PFSK-1 (cell line): ENCODE data around the gene WASL.

Experiments used
- FOXP2 ChIP-seq: optimal IDR thresholded peaks from 2 replicates; pipeline ENCODE3; 2011; ENCODE audit warnings: borderline replicate concordance, control low read depth, inconsistent platforms; ENCODE audit not compliant: insufficient read depth; ENCODE audit errors: extremely low read length, extremely low read depth
- POLR2AphosphoS5 ChIP-seq: IDR thresholded peaks from 2 replicates; pipeline ENCODE4 v1.6.1; 2012; ENCODE audit warnings: low read depth, mild to moderate bottlenecking, control low read depth, low read length, moderate library complexity
- SIN3A ChIP-seq: IDR thresholded peaks from 2 replicates; pipeline ENCODE4 v1.6.1; 2012; ENCODE audit warnings: mild to moderate bottlenecking, low read length, moderate library complexity, borderline replicate concordance; ENCODE audit not compliant: insufficient read depth
- TAF1 ChIP-seq: IDR thresholded peaks from 2 replicates; pipeline ENCODE4 v1.6.1; 2012; ENCODE audit warnings: low read length, control low read depth, borderline replicate concordance; ENCODE audit not compliant: insufficient read depth
- TF ChIP-seq, protein P1 (sequence below), 2 experiments: IDR thresholded peaks; 2 replicates each; pipeline versions ENCODE4 v1.6.1 to v1.8.0; 2011 to 2012; ENCODE audit warnings: low read depth in 2 of 2, low read length in 2 of 2, control low read depth in 1 of 2, inconsistent platforms in 1 of 2, mild to moderate bottlenecking in 1 of 2, moderate library complexity in 1 of 2; ENCODE audit not compliant: insufficient read depth in 1 of 2

The WASL gene

DNA sequence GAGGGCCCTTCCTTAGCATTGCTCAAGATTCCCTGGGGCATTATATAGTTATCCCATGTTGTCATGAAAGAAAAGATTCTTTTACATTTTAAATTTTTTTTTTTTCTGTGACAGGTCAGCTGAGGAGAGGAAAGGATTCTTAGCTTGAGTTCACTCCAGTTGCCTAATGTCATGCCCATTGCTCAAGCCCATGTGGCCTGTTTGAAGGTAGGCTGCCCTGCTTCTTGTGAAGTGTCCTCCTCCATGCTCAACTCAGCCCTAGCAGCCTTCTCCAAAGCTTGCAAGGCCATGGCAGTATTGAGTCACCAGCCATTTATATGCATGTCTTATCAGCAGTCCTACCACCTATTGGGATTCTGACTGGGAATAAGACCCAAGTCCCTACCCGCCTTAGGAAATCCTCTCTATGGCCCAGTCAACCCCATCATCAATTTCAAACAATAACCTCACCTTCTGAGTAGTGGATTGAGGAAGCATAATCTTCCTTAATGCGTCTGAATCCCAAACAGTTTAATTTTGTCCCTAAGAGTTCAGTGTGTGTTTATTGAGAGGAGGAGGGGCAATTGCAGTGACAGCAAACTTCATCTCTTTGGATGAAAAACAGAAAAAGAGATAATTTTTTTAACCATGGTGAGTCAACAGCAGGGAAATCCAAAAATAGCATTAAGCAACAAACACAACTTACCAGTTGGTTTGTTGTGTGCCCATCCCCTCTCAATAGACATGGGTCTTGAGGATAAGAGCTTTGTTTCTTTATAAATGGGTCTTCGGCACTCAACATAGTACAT lies 38.6 kb upstream of the WASL start:
- TF ChIP-seq FOXP2 = no peak
- TF ChIP-seq SIN3A = no peak
- TF ChIP-seq, protein P1, sequence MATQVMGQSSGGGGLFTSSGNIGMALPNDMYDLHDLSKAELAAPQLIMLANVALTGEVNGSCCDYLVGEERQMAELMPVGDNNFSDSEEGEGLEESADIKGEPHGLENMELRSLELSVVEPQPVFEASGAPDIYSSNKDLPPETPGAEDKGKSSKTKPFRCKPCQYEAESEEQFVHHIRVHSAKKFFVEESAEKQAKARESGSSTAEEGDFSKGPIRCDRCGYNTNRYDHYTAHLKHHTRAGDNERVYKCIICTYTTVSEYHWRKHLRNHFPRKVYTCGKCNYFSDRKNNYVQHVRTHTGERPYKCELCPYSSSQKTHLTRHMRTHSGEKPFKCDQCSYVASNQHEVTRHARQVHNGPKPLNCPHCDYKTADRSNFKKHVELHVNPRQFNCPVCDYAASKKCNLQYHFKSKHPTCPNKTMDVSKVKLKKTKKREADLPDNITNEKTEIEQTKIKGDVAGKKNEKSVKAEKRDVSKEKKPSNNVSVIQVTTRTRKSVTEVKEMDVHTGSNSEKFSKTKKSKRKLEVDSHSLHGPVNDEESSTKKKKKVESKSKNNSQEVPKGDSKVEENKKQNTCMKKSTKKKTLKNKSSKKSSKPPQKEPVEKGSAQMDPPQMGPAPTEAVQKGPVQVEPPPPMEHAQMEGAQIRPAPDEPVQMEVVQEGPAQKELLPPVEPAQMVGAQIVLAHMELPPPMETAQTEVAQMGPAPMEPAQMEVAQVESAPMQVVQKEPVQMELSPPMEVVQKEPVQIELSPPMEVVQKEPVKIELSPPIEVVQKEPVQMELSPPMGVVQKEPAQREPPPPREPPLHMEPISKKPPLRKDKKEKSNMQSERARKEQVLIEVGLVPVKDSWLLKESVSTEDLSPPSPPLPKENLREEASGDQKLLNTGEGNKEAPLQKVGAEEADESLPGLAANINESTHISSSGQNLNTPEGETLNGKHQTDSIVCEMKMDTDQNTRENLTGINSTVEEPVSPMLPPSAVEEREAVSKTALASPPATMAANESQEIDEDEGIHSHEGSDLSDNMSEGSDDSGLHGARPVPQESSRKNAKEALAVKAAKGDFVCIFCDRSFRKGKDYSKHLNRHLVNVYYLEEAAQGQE (IDR thresholded peaks at IDR 0.05; ENCODE audit: insufficient read depth in 1 of 2, low read depth in 2 of 2, low read length in 2 of 2) = no peak
- no peak for TF ChIP-seq TAF1
- TF ChIP-seq POLR2AphosphoS5 = no peak

DNA sequence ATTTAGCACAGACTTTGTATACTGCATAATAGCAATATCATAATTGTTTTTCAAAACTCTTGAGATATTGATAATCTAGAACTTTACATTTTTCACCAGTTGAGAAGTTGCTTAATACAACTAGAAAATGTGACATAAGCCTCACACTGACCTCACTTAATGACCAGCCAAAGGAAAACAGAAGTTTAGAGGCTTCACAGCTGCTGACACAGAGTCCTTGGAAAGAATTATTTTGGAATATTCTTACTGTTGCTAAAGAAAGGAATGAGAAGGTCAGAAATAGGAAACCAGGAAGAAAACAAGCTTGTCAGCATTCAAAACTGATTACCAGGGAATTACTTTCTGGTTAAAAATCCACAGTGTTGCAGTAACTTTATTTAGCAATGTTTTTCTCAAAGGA lies 35.5 kb upstream of the WASL start:
- TF ChIP-seq SIN3A (no peak), TAF1 (no peak), FOXP2 (no peak), POLR2AphosphoS5 (no peak)
- TF ChIP-seq, protein P1 (IDR thresholded peaks at IDR 0.05; ENCODE audit: insufficient read depth in 1 of 2, low read depth in 2 of 2, low read length in 2 of 2) = no peak

DNA sequence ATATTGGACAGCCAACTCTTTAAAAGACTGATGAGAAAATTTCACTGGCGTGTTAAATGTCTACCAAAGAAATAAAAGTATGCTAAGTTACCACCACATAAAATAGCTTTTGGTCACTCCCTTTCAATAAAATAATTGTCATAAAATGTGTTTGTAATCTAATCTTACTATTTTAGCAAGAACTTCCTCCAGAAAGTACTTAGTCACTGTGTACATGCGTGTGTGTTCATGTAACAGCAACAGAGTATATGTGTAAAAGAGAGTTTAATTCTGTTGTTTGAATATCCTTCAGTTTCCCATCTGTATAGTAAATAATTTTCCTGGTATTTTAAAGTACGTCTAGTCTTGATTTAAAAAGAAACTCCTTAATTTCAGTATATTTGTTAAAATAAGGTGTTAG lies 35.0 kb upstream of the WASL start:
- no peak for TF ChIP-seq POLR2AphosphoS5
- no peak for TF ChIP-seq SIN3A
- no peak for TF ChIP-seq FOXP2
- TF ChIP-seq, protein P1 (IDR thresholded peaks at IDR 0.05; ENCODE audit: insufficient read depth in 1 of 2, low read depth in 2 of 2, low read length in 2 of 2) = no peak
- no peak for TF ChIP-seq TAF1

DNA sequence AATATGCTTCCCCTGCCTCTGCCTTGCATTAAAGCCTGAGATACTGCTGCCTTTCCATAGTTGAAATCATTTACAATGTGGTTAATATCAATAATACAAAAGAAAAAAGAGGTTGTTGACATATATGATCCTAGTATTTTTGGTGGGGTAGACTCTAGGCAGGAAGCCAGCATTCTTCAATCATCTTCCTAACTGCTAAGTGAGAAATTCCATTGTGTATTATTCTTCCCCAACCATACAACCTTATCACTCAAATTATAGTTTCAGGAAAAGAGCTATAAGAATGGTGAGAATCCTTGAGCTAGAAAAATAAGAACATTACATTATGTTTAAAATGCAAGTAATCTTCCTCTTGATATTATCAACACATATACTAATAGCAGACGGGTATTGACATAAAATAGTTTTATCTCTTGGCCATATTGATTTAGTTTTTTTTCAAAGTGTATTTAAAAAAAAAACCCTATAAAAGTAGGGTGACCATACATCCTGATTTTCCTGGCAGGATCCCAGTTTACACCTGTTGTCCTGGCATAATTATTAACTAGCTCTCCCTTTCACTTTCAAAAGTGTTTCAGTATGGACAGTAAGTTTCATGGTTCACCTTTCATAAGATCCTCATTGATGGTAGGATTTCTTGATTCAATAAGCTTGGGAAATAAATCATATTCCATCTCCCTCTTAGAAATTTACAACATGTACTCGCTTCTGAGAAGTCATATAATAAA lies 33.4 kb upstream of the WASL start:
- TF ChIP-seq SIN3A (no peak), POLR2AphosphoS5 (no peak), TAF1 (no peak), FOXP2 (no peak)
- TF ChIP-seq, protein P1 (IDR thresholded peaks at IDR 0.05; ENCODE audit: insufficient read depth in 1 of 2, low read depth in 2 of 2, low read length in 2 of 2) = no peak
